Activated T-helper 1 cell treated with Interleukin-2 at 50 U/mL for 16 hours (primary cell): ENCODE data around the gene MOK.

ENCODE experiments used
- DNase-seq: peaks from one replicate; pipeline ENCODE4 v3.0.0-alpha.2; 2020; ENCODE audit warnings: low read depth

The MOK gene

GRCh38 chr14:102203382-102203781, 101.6 kb downstream of the MOK start:
- no peak for DNase-seq

- DNase-seq, result no peak
Measured at GRCh38 chr14:102202944-102203343, 102.0 kb downstream of the MOK start.

DNA sequence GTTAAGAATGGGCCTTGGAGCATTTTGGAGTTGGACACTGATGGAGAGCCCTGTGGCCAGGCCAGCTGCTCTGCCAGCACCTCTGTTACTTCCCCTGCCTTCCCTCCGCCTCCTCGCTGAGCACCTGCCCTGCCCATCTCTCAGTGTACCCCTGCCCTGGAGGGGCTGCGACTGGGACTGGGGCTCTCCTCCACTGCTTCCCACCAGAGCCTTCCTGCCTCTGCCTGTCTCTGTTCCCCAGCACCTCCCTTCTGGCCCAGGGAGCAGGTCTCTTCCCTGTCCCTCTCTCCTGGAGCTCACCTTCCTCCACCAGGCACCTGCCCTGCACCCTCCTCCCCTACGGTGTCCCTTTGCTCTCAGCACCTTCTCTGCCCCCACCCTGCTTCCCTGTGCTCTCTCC, 103.2 kb downstream of the MOK start:
- DNase-seq, result no peak

DNA sequence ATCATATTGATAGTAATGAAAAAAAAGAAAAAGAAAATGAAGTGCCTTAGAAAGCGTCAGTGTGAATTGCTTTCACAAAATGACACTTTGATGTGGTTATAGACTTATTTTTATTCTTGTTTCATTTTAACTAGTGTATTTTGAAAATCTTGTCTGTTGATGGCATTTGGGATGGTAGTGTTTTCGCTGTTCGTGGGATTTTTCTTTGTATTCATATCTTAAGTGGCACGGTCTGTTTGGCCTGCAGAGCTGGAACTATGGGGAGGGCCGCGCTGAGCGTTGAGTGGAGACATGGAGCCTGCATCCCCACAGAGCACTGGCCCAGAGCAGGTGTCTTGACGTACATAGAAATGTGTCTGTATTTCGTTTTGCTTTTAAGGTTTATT, 103.6 kb downstream of the MOK start:
- DNase-seq, result no peak

DNA sequence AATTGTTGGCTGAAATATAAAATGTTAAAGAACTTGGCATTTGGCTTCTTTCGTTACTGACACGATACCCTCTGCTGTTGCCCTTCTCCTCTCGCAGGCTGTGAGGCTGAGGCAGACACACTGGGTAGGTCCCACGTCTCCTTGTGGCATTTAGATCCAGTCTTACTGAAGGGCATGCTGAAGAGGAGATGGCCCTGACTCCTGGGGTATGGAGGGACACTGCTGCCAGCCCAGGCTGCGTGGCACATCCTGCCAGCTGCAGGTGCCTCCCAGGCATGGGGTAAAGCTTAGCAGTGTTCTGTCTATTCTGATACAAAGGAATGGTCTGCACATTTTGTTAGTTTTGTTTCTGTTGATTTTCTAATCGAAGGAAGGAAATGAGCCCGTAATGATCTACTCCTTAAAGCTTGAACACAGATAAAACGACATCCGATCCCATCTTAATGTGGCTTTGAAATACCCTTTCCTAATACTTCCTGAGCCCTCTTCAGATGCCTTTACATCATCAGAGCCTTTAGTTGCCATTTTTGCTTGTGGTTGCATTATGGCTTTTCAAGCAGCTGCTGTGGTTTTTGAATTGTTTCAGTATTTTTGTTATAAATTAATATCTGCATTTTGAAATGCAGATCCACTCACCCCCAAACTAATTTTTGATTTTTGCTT, 104.1 kb downstream of the MOK start:
- no peak for DNase-seq

GRCh38 chr14:102197317-102197853, 107.6 kb downstream of the MOK start:
- no peak for DNase-seq

DNA sequence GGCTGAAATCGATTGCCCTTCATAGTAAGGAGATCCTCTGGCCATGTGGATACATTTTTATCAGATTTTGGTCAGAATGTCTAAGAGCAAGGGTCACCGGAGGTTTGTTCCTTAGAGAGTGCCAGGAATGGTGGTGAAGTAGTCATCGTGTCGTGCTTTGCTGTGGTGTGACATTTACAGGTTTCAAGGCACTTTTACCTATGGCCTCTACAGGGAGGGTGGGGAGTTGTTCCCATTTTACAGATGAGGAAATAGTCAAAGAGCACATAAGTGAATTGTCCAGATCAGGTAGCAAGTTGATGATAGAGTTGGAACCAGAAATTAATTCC, 108.1 kb downstream of the MOK start:
- no peak for DNase-seq

DNA sequence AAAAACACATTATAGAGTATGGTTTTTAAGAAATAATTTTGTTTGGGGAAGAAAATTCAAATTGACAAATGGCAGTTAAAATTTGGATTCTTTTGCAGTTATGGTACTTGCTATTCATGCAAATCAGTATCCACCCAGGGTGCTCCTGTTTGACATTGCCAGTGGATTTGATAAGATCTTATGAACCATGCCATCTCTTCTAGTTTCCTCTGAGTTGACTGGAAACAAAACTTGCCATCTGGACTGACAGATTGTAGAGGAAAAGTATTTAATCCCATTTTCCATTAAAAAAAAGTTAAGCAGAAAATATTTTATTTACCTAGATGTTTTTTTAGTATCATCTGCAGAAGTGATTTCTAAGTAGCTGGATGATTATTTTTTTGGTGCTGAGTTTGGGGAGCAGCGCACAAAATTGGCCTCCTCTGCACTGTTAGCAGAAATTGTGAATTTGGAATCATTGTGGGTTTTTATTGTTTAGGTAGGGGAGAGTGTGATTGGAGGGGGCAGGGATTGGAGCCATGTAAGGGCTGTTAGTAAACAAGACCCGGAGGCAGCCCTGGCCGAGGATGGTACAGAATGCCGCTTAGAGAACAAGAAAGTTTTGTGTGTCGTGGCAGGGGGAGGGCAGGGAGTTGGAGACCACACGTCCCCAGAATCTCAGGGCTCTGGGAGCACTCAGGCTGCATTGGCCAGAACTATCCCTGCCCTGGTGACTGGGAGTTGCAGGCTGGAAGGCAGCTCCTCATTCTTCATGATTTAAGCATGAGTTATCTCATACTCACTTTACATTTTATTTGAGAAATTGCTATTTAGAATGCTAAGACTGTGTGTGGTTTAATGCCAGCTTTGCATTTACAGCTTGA, 108.7 kb downstream of the MOK start:
- DNase-seq, result no peak

- DNase-seq, result no peak
Measured at GRCh38 chr14:102195446-102195845, 109.5 kb downstream of the MOK start.

GRCh38 chr14:102194856-102195255, 110.1 kb downstream of the MOK start:
- no peak for DNase-seq

DNA sequence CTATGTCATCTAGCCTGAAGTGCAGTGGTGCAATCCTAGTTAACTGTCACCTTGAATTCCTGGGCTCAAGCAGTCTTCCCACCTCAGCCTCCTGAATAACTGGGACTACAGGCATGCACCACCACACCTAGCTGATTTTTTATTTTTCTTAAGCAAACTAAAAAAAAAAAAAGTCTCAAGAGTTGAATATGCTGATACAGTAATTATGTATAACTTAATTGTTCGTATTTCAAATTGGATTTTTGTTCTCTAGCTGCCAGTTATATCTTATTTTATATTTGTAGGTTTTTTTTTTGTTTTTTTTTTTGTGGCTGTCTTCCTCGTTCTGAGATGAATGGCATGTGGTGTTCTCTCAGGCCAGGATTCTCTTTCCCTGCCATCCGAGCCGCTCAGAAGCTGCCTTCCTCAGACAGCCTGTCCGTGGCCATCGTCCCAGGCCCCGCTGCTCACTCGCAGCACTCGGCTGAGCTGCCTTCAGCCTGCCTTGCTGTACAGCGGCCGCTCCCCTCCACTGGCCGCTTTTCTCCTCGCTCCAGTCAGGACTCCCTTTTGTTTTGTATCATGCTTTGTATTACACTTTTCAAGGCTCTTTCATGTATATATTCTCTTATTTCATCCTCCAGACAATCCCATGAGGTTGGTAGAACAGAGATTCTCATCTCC, 112.0 kb downstream of the MOK start:
- DNase-seq, result no peak

DNA sequence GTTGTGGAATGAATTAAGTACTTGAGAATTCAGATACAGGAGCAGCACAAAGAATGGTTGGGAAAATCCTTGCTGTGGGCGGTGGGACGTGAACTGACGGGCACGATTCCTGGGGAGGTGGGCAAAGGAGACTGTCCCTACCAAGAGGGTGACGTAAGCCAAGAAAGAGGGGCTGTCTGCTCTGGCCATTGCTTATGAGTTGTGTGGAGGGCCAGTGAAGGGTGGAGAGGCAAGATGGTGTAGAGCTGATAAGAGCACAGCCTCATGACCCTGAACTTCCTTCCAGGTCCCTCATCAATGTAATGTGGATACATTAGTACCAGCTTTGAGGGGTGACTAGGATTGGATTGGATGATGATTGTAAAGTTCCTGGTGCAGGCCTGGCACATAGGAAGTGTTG, 115.1 kb downstream of the MOK start:
- no peak for DNase-seq

DNA sequence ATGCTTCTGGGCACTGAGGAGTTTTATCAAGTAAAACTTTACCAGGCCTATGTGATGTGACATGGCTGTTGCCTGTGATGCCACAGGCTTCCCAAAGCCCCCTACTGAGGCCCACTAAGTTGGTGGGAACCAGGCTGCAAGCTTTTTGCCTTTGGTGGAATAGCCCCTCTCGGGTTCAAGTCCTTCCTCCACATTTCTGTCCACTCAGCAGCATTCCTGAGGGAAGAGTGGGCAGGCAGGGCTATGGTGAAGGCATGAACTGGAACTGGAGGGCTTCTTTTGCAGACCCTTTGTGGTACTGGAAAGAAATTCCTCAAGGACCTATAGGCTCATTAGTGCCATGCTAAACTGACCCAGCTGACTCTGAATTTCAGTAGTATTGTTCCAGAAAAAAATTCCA, 116.8 kb downstream of the MOK start:
- no peak for DNase-seq

- DNase-seq, result no peak
Measured at GRCh38 chr14:102187568-102188001, 117.4 kb downstream of the MOK start.

- no peak for DNase-seq
Measured at GRCh38 chr14:102187044-102187443, 117.9 kb downstream of the MOK start.

DNA sequence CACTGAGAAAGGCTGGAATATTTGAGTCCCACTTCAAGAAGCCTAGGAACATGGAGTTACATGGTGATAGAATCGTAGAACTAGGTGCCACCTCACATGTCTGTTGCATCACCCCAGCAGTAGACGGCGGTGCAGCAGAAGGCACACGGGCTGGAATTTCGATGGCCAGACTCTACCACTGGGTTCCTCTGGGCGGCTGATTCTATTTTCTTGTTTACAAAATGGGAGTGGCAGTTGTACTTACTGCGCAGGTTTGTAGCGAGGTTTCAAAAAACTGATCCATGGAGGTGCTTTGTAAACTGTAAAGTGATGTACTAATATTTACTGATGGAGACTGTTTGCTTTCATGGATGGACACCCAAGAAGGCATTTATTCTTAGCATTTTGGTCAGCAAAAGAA, 119.6 kb downstream of the MOK start:
- DNase-seq, result no peak

GRCh38 chr14:102184316-102185035, 120.5 kb downstream of the MOK start:
- no peak for DNase-seq

DNA sequence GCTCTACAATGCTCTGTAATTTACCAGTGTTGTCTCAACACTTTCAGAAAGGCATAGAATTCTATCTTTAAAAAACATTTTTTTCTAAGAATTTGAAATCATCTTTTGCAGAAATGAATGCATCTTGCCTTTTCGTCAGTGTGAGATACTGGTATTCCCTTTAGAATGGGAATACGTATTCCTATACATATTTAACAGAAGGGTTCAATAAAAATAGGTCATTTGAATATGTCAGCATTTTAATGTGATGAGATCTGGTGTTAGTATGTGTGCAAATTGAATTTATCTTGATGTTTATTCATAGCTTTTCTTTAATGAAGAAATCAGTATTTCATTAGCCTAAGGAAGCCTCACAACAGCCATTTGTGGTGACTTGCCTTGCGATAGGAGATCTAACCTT, 121.1 kb downstream of the MOK start:
- DNase-seq, result no peak

- DNase-seq, result no peak
Measured at GRCh38 chr14:102182936-102183619, 121.9 kb downstream of the MOK start.

- no peak for DNase-seq
Measured at GRCh38 chr14:102182190-102182589, 122.8 kb downstream of the MOK start.

DNA sequence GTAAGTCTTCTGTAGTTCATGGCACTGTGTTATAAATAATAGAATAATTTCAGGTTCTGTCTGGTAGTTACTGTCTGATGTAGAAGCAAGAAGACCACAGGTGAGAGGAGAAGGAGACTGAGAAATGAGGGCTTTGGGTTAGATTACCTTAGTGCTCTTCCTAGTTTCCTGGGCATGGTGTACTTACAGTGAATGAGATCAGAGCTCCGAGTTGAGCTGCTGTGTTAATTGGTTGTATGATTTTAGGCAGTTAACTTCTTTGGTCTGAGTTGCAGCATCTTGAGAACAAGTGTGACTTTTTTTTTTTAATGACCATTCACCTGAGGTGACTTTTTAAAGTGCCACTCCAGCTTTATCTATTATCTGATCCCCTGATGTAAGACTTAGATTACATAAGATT, 123.8 kb downstream of the MOK start:
- no peak for DNase-seq
